Neutrophil (primary cell): Measurements from ENCODE around the gene RSRP1.

Experiments used
- H3K27ac ChIP-seq: fragments of 200-600 bp; sonication (generic); 2 replicates; pipeline ENCODE4 v1.5.1; 2016; ENCODE audit warnings: mild to moderate bottlenecking, moderate library complexity
- H3K27me3 ChIP-seq: fragments of 200-600 bp; sonication (generic); 2 replicates; pipeline ENCODE4 v1.6.0; 2016; ENCODE audit warnings: mild to moderate bottlenecking
- H3K36me3 ChIP-seq: fragments of 200-600 bp; sonication (generic); 2 replicates; pipeline ENCODE4 v1.5.1; 2017
- H3K4me1 ChIP-seq, 2 experiments: fragments of 200-600 bp in 1 of 2; sonication (generic) in 1 of 2; 1 replicate in 1 of 2; 2 replicates in 1 of 2; pipeline versions ENCODE4 v1.5.1 to v1.6.1; 2013 to 2016; ENCODE audit warnings: low read depth in 1 of 2, low read length in 1 of 2, mild to moderate bottlenecking in 1 of 2, moderate library complexity in 1 of 2; ENCODE audit not compliant: control insufficient read depth in 1 of 2, insufficient read depth in 1 of 2
- H3K4me3 ChIP-seq, 2 experiments: fragments of 200-600 bp in 1 of 2; sonication (generic) in 1 of 2; 1 replicate in 1 of 2; 2 replicates in 1 of 2; pipeline ENCODE4 v1.5.1; 2013 to 2016; ENCODE audit warnings: low read depth in 1 of 2, low read length in 1 of 2, mild to moderate bottlenecking in 1 of 2, moderate library complexity in 1 of 2
- H3K9me3 ChIP-seq: fragments of 200-600 bp; sonication (generic); 2 replicates; pipeline ENCODE4 v1.5.1; 2016
- TF ChIP-seq, protein P1 (sequence below): fragments of 200-600 bp; sonication (generic); IDR thresholded peaks from 2 replicates; pipeline ENCODE4 v1.5.1; 2016; ENCODE audit warnings: antibody characterized with exemption

RSRP1 gene

DNA sequence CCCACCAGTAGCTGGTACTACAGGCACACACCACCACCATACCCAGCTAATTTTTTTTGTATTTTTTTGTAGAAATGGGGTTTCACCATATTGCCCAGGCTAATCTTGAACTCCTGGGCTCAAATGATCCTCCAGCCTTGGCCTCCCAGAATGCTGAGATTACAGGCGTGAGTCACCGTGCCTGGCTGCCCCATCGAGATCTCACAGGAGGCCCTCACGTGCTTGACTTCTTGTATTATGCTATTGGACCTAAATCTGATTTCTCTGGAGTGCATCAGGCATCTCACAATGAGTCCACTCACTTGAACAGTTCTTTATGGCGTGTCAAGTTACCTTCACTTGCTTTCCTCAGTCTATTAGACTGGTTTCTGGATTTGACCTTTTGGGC lies 9.3 kb upstream of the RSRP1 start:
- Histone ChIP-seq H3K27me3 (no peaks in the 10 kb centered on the region), H3K36me3 (peaks cover 4% of the 10 kb centered on the region), H3K4me3 (no peak overlapping the region), H3K4me1 (peaks cover 0 to 12% of the 10 kb centered on the region in 2 experiments), H3K9me3 (no peaks in the 10 kb centered on the region), H3K27ac (no peak overlapping the region)
- TF ChIP-seq, protein P1, sequence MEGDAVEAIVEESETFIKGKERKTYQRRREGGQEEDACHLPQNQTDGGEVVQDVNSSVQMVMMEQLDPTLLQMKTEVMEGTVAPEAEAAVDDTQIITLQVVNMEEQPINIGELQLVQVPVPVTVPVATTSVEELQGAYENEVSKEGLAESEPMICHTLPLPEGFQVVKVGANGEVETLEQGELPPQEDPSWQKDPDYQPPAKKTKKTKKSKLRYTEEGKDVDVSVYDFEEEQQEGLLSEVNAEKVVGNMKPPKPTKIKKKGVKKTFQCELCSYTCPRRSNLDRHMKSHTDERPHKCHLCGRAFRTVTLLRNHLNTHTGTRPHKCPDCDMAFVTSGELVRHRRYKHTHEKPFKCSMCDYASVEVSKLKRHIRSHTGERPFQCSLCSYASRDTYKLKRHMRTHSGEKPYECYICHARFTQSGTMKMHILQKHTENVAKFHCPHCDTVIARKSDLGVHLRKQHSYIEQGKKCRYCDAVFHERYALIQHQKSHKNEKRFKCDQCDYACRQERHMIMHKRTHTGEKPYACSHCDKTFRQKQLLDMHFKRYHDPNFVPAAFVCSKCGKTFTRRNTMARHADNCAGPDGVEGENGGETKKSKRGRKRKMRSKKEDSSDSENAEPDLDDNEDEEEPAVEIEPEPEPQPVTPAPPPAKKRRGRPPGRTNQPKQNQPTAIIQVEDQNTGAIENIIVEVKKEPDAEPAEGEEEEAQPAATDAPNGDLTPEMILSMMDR = no peak

DNA sequence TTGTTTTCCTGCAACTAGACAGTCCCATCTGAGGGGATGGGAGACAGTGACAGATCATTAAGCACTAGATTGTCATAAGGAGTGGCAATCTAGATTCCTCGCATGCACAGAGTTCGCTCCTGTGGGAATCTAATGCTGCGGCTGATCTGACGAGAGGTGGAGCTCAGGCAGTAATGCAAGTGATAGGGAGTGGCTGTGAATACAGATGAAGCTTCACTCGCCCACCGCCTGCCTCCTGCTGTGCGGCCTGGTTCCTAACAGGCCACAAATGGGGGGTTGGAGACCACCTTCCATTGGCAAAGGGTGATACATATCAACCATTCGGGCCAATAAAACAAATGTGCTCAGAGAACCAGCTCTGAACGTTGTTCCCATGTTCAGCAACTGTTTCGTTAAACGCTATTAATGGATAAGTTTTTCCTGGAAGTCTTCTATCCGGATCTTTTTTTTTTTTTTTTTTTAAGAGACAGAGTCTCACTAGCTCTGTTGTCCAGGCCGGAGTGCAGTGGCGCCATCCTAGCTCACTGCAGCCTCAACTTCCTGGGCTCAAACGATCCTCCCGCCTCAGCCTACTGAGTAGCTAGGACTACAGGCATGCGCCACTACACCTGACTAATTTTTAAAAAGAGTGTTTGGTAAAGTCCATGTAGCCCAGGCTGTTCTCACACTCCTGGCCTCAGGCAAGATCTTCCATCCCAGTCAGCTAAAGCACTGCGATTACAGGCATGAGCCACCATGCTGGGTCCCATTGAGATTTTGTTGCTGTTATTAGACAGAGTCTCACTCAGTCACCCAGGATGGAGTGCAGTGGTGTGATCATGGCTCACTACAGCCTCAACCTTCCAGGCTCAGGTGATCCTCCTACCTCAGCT lies 8.7 kb upstream of the RSRP1 start:
- peaks cover 4% of the 10 kb centered on the region for H3K36me3 ChIP-seq
- H3K9me3 ChIP-seq = no peaks in the 10 kb centered on the region
- no peak overlapping the region for H3K4me3 ChIP-seq
- no peaks in the 10 kb centered on the region for H3K27me3 ChIP-seq
- H3K4me1 ChIP-seq = peaks cover 0 to 12% of the 10 kb centered on the region in 2 experiments
- no peak overlapping the region for H3K27ac ChIP-seq
- TF ChIP-seq, protein P1 = no peak

DNA sequence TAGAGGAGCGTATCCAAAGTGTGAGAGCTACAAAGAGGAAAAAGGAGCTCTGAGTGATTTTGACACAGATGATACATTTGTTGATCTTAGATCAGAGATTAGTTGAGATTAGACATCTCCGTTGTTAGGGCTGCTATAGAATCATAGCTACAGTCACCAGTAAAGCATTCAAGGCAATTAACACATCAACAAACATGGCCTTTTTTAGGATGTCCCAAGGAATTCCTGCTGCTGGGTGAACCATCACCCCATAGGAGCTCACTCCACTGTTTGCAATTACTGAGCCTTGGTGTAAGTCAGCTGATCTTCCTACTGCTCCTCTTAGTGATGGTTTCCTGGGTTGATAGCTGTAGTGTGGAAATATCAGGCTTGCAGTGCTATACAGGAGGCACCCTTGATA lies 6.7 kb upstream of the RSRP1 start:
- TF ChIP-seq, protein P1 = no peak
- Histone ChIP-seq H3K4me1 (no peaks in the 10 kb centered on the region), H3K4me3 (no peak overlapping the region), H3K9me3 (no peaks in the 10 kb centered on the region), H3K36me3 (no peaks in the 10 kb centered on the region), H3K27me3 (no peaks in the 10 kb centered on the region), H3K27ac (no peak overlapping the region)

DNA sequence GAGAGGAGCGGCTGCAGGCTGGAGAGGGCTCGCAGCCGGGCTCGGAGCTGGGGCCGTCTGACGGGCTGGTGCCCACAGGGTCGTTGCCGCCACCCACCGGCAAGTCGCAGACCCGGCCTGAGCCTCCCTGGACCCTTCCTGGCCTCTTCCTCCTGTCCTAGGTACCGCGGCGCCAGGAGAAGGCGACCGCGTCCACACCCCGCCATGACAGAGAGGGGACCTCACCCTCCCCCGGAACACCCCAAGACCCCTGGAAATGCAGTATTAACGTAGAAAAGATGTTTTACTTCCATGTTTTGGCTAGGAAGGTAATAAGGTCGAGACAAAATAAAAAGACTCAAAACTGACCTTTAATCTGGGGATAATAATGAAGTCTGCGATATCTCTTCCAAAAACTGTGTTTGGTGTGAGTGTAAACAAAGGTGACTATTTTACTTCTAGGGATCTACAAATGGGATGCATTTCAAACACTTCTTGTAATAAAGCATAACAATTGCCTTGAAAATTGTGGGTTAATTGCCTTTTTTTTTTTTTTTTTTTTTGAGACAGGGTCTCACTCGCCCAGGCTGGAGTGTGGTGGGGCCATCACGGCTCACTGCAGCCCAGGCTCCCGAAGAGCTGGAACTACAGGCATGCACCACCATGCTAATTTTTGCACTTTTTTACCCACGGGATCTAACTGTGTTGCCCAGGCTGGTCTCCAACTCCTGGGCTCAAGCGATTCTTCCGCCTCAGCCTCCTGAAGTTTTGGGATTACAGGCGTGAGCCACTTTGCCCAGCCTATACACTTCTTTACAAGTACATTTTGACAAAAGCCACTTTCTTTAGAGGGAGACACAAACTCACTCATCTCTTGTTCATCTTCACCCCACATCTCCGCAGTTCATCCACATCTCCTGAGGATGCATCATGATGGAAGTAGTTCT lies 838 bp upstream of the RSRP1 start:
- Histone ChIP-seq H3K36me3 (peaks cover 36% of the 10 kb centered on the region), H3K4me3 (peak overlapping the region; percentile 86 to 97), H3K4me1 (peaks cover 39% of the 10 kb centered on the region in 2 experiments), H3K27ac (peak overlapping the region; percentile 95), H3K9me3 (peaks cover 6% of the 10 kb centered on the region), H3K27me3 (no peaks in the 10 kb centered on the region)
- TF ChIP-seq, protein P1 = no peak

DNA sequence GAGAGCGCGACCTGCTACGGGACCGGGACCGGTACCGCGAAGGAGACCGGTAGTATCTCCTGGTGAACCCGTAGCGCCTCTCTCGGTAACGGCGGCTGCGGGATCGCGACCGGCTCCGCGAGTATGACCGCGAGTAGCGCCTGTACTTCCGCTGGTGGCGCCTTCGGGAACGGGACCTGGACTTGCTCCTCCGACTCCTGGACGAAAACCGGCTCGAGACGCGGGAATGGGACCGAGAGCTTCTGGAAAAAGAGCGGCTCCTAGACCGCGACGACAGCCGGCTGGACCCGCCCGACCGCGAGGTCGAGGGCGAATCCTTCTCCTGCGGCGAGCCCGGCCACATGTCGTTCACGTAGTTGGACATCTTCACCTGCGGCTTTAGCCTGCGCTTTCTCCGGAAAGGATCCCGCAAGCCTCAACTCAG lies 642 bp downstream of the RSRP1 start:
- Histone ChIP-seq H3K27ac (peak overlapping the region; percentile 95), H3K4me3 (peak overlapping the region; percentile 86 to 97), H3K4me1 (peaks cover 48 to 52% of the 10 kb centered on the region in 2 experiments), H3K36me3 (peaks cover 51% of the 10 kb centered on the region), H3K9me3 (peaks cover 6% of the 10 kb centered on the region), H3K27me3 (no peaks in the 10 kb centered on the region)
- TF ChIP-seq, protein P1 = no peak
